Measurements from ENCODE around the gene RACK1. TPM values are rescaled to one million over a fixed set of nuclear protein-coding genes. Genes with fewer than 3 reads are reported as not detected.
A peak's percentile ranks its signal among the peaks of the same experiment; 100 is the strongest.

RACK1 gene
- total RNA-seq, 1 experiment from 2014 or later: 2,552 TPM

DNA sequence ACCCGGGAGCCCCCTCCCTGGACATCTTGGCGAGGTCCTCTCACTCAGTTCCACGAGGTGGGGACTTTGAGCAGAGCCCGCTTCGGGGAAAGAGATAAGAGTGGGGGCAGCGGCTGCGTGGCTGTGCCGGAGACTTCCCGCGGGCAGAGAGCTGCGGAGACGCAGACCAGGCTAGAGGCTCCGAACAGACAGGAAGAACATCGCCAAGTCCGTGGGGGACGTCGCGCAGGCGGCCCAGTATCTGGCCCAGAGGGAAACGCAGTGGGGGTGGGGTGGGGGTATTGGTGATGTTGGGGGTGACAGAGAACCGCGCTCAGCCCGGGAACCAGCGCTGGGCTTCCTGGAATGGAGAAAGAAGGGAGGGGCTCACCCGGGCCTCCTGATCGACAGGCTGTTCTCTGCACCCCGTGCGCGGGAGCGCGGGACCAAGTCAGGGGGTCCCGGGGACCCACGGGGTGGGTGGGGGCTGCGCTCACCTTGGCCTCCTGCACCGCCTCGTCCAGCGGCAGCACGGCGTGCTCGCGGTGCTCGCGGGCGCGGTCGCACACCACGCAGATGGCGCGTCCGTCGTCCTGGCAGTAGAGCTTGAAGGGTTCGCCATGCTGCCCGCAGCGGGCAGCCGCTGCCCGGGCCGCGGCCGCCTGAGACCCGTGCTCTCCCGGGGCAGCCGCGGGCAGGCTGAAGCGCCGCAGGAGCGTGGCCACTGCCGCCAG, 39.4 kb downstream of the RACK1 start:
- no peak overlapping the region for H3K27ac ChIP-seq (ENCODE audit: insufficient read length, low read depth, low read length)
- no peaks in the 10 kb centered on the region for H3K9me3 ChIP-seq (ENCODE audit: control insufficient read depth, low read depth, low read length)
- H2BK15ac ChIP-seq (ENCODE audit: low read depth, low read length): no peak overlapping the region
- no peak overlapping the region for H2AFZ ChIP-seq (ENCODE audit: low read length)
- no peak overlapping the region for H3K56ac ChIP-seq (ENCODE audit: insufficient read length, low read depth, low read length)
- no peak overlapping the region for H3T11ph ChIP-seq (ENCODE audit: low read length)
- Mint-ChIP-seq H3K36me3 (ENCODE audit: insufficient read depth in 1 of 3, low read depth in 3 of 3) (peaks cover 0 to 8% (median 0%) of the 10 kb centered on the region in 3 experiments; a peak in 2 of 7 replicates), H3K4me3 (peak overlapping the region; percentile 66 to 88), H3K9me3 (peaks cover 11 to 16% of the 10 kb centered on the region in 2 experiments; a peak in 3 of 5 replicates), H3K27me3 (ENCODE audit: low read depth) (peaks cover 80% of the 10 kb centered on the region), H3K4me1 (peaks cover 36 to 46% of the 10 kb centered on the region in 2 experiments), H3K27ac (no peak overlapping the region)
- H3K4me1 ChIP-seq (ENCODE audit: insufficient read depth, low read length): peaks cover under 1% of the 10 kb centered on the region; the same call in 1 of the 2 replicates
- no peak overlapping the region for H3K9ac ChIP-seq (ENCODE audit: extremely low read depth, insufficient read length, low read length)
- no peaks in the 10 kb centered on the region for H3K79me2 ChIP-seq (ENCODE audit: insufficient read depth, low read length)
- no peak overlapping the region for H2AK5ac ChIP-seq (ENCODE audit: insufficient read length, low read length)
- no peak overlapping the region for H3K23ac ChIP-seq (ENCODE audit: insufficient read length, low read depth, low read length)
- H4K91ac ChIP-seq (ENCODE audit: insufficient read length, low read depth, low read length): no peak overlapping the region
- H2BK120ac ChIP-seq (ENCODE audit: low read depth, low read length, poor library complexity, severe bottlenecking): no peak overlapping the region
- TF ChIP-seq, protein P1, sequence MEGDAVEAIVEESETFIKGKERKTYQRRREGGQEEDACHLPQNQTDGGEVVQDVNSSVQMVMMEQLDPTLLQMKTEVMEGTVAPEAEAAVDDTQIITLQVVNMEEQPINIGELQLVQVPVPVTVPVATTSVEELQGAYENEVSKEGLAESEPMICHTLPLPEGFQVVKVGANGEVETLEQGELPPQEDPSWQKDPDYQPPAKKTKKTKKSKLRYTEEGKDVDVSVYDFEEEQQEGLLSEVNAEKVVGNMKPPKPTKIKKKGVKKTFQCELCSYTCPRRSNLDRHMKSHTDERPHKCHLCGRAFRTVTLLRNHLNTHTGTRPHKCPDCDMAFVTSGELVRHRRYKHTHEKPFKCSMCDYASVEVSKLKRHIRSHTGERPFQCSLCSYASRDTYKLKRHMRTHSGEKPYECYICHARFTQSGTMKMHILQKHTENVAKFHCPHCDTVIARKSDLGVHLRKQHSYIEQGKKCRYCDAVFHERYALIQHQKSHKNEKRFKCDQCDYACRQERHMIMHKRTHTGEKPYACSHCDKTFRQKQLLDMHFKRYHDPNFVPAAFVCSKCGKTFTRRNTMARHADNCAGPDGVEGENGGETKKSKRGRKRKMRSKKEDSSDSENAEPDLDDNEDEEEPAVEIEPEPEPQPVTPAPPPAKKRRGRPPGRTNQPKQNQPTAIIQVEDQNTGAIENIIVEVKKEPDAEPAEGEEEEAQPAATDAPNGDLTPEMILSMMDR (conservative IDR thresholded peaks at IDR 0.05): no peak
- H4K20me1 ChIP-seq (ENCODE audit: control insufficient read depth, insufficient read depth, insufficient read length): no peaks in the 10 kb centered on the region
- H3K27me3 ChIP-seq (ENCODE audit: insufficient read depth, low read length): peaks cover 26% of the 10 kb centered on the region; the same call in 1 of the 2 replicates
- WGBS (ENCODE audit: extremely low coverage, insufficient read length, low lambda C conversion rate): no CpG with 5 or more reads among the region's 67 CpGs
- H4K8ac ChIP-seq (replicated peaks; ENCODE audit: insufficient read length, low read depth, low read length): no peak overlapping the region
- H2BK20ac ChIP-seq (ENCODE audit: low read depth, low read length, poor library complexity, severe bottlenecking): no peak overlapping the region
- H2BK5ac ChIP-seq (ENCODE audit: insufficient read length, low read length): no peak overlapping the region
- H3K14ac ChIP-seq (ENCODE audit: insufficient read depth, low read length): no peak overlapping the region
- peak overlapping the region; percentile 92 for H3K4me2 ChIP-seq (ENCODE audit: insufficient read depth, insufficient read length, low read length)
- no peak overlapping the region for H3K18ac ChIP-seq (ENCODE audit: insufficient read length, low read depth, low read length)
- peak; percentile 67 for DNase-seq
- no peak overlapping the region for H2BK12ac ChIP-seq (ENCODE audit: insufficient read length, low read depth, low read length)
- H4K5ac ChIP-seq (ENCODE audit: insufficient read length, low read depth, low read length): no peak overlapping the region
- no peaks in the 10 kb centered on the region for H3K79me1 ChIP-seq (ENCODE audit: insufficient read depth, low read depth, low read length, poor library complexity, severe bottlenecking)
- H3K4ac ChIP-seq (ENCODE audit: low read depth, low read length): no peak overlapping the region
- H3K23me2 ChIP-seq (ENCODE audit: insufficient read length, low read depth, low read length, poor library complexity, severe bottlenecking): peaks cover 26% of the 10 kb centered on the region

All from H9 (cell line).